GM12874 (cell line): ENCODE results near the gene SLC18B1.
A peak's percentile ranks its signal among the peaks of the same experiment; 100 is the strongest.

Experiments
- CTCF ChIP-seq: IDR thresholded peaks from 2 replicates; pipeline ENCODE4 v1.5.1; 2011; ENCODE audit warnings: low read depth, mild to moderate bottlenecking, control low read depth, low read length, moderate library complexity; ENCODE audit not compliant: insufficient read depth

Gene SLC18B1

GRCh38 chr6:132812756-132813172, 14.3 kb upstream of the SLC18B1 start:
- no peak for TF ChIP-seq CTCF

DNA sequence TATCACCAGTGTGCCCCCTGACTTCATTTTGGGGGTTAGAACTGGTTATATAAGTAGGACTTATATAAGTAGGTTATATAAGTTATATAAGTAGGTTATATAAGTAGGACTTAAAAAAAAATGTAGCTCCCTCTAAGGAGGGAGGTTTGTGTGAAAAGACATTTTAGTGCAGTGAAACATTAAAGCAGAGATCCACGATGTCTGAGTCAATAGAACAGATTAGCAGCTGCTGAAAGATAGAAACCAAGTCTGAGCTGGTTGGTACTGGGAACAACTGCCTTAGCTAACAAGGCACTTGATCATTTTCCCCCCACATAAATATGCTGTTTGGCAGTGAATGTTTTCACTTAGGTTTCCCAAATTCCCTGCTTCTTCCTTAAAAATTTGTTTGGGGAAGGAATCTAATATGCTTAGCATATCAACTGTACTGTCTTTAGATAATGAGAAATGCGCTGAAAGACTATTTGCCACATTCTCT, 13.9 kb upstream of the SLC18B1 start:
- TF ChIP-seq CTCF, result no peak

- no peak for TF ChIP-seq CTCF
Observed at GRCh38 chr6:132811276-132811675, 12.8 kb upstream of the SLC18B1 start.

GRCh38 chr6:132805548-132805947, 7.1 kb upstream of the SLC18B1 start:
- TF ChIP-seq CTCF, result no peak

- TF ChIP-seq CTCF, result no peak
Observed at GRCh38 chr6:132804251-132804650, 5.8 kb upstream of the SLC18B1 start.

DNA sequence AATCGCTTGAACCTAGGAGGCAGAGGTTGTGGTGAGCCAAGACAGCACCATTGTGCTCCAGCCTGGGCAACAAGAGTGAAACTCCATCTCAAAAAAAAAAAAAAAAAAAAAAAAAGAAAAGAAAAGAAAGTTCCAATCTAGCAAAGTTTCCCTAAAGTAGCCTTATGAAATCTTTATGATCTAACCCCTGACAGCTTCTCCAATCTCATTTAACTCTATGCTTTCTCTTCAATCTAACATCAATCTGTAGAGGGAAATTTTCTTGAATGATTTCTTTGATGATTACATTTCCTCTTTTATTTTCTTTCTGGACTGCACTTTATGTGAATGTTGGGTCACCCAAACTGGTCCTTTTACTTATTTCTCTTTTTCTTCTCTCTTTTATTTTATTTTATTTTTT, 2.2 kb upstream of the SLC18B1 start:
- no peak for TF ChIP-seq CTCF

GRCh38 chr6:132798869-132799538, 567 bp upstream of the SLC18B1 start:
- peak; percentile 75 for TF ChIP-seq CTCF
